HepG2 (cell line): Measurements from ENCODE around the gene DGKB. TPM values are rescaled to one million over a fixed set of nuclear protein-coding genes. Genes with fewer than 3 reads are reported as not detected.
A peak's percentile ranks its signal among the peaks of the same experiment; 100 is the strongest.

Experiments
- ATAC-seq: fragments of 200-7000 bp; cut with Tn5 transposase; 3 replicates; pipeline ENCODE4 v1.9.1; 2020; ENCODE audit warnings: mild to moderate bottlenecking, moderate library complexity
- BruUV-seq: library from RNA; stranded (reverse); fragments of 400-500 nt; replicated peaks from 2 replicates; lab custom pipeline; 2021; lab: Mats Ljungman, UMichigan
- CTCF ChIA-PET: fragments of 300-600 bp; formaldehyde crosslinking; extraction: SDS; loops from one replicate; lab custom pipeline; 2021; ENCODE audit warnings: low total read pairs, inconsistent platforms, low intra/inter-chr PET ratio; lab: Yijun Ruan, JAX
- POLR2A ChIA-PET: fragments of 350-600 bp; sonication (Branson Sonifier 250); formaldehyde crosslinking; loops from one replicate; lab custom pipeline; 2020; ENCODE audit warnings: antibody characterized with exemption, inconsistent platforms; lab: Yijun Ruan, JAX
- DNase-seq: peaks from one replicate; pipeline ENCODE4 v3.0.0-alpha.2; 2015; ENCODE audit warnings: low spot score
- FAIRE-seq: peaks from 3 replicates; lab custom pipeline; 2011; peaks lifted over from hg19 to GRCh38; lab: Jason Lieb, UNC
- H2AFZ ChIP-seq: one replicate; pipeline ENCODE4 v1.6.1; 2011; ENCODE audit warnings: low read length, inconsistent platforms
- H3K27ac ChIP-seq: fragments of 300-600 bp; 3 replicates; pipeline ENCODE4 v1.8.0; 2011; ENCODE audit warnings: mixed run types, mild to moderate bottlenecking, mixed read lengths, low read length, inconsistent platforms; ENCODE audit not compliant: insufficient read depth; ENCODE audit errors: extremely low read length
- H3K27me3 ChIP-seq, 2 experiments: fragments of 200-600 bp in 1 of 2; 2 replicates in 1 of 2; 3 replicates in 1 of 2; pipeline versions ENCODE4 v1.6.0 to v1.8.0; 2011; ENCODE audit warnings: low read length in 2 of 2, mild to moderate bottlenecking in 2 of 2, moderate library complexity in 2 of 2, inconsistent platforms in 1 of 2; ENCODE audit not compliant: insufficient read depth in 2 of 2, control insufficient read depth in 1 of 2
- H3K36me3 ChIP-seq, 2 experiments: fragments of 200-600 bp in 1 of 2; replicated peaks in 1 of 2; 2 replicates in 1 of 2; 3 replicates in 1 of 2; pipeline versions ENCODE4 v1.5.1 to v1.8.0; 2011; ENCODE audit warnings: low read length in 2 of 2, inconsistent platforms in 1 of 2; ENCODE audit not compliant: insufficient read depth in 2 of 2, control insufficient read depth in 1 of 2
- H3K4me1 ChIP-seq: 2 replicates; pipeline ENCODE4 v1.5.1; 2012; ENCODE audit warnings: low read length, inconsistent platforms; ENCODE audit not compliant: insufficient read depth
- H3K4me2 ChIP-seq: 2 replicates; pipeline ENCODE4 v1.6.0; 2011; ENCODE audit warnings: low read depth, low read length, inconsistent platforms
- H3K4me3 ChIP-seq, 3 experiments: fragments of 200-600 bp in 1 of 3; sonication (generic), shearing (Covaris generic) in 1 of 3; replicated peaks in 1 of 3; 2 replicates each; pipeline ENCODE4 v1.5.1; 2011 to 2016; ENCODE audit warnings: low read length in 3 of 3, inconsistent platforms in 2 of 3, low read depth in 2 of 3, mild to moderate bottlenecking in 2 of 3, control low read depth in 1 of 3, mixed read lengths in 1 of 3; ENCODE audit not compliant: insufficient read depth in 1 of 3
- H3K79me2 ChIP-seq: one replicate; pipeline ENCODE4 v1.6.1; 2011; ENCODE audit warnings: low read length, inconsistent platforms; ENCODE audit not compliant: insufficient read depth
- H3K9ac ChIP-seq: 2 replicates; pipeline ENCODE4 v1.6.0; 2011; ENCODE audit warnings: mild to moderate bottlenecking, low read depth, low read length, inconsistent platforms; ENCODE audit not compliant: insufficient read depth
- H3K9me3 ChIP-seq: 2 replicates; pipeline ENCODE4 v1.5.1; 2012; ENCODE audit warnings: mild to moderate bottlenecking, low read length
- H4K20me1 ChIP-seq: 2 replicates; pipeline ENCODE4 v1.6.0; 2011; ENCODE audit warnings: inconsistent platforms, mild to moderate bottlenecking, low read length, moderate library complexity; ENCODE audit not compliant: insufficient read depth
- HHEX ChIP-seq: IDR thresholded peaks from 2 replicates; pipeline ENCODE4 v1.6.1; 2016; ENCODE audit warnings: control low read depth
- MAFF ChIP-seq: IDR thresholded peaks from 2 replicates; pipeline ENCODE4 v1.6.1; 2011; ENCODE audit warnings: low read depth, low read length, improper control_type of control experiment
- MAFK ChIP-seq, 2 experiments: IDR thresholded peaks in 1 of 2; conservative IDR thresholded peaks in 1 of 2; 2 replicates each; pipeline ENCODE4 v1.6.1; 2011; ENCODE audit warnings: improper control_type of control experiment in 2 of 2, low read length in 2 of 2
- TMF1 ChIP-seq: sonication (generic); formaldehyde crosslinking; IDR thresholded peaks from 2 replicates; pipeline ENCODE4 v1.8.1; 2022; ENCODE audit warnings: low read depth, missing genetic modification reagents
- ZNF292 ChIP-seq: sonication (generic); formaldehyde crosslinking; IDR thresholded peaks from 2 replicates; pipeline ENCODE4 v1.8.1; 2022; ENCODE audit warnings: mild to moderate bottlenecking, low read depth, missing genetic modification reagents, borderline replicate concordance
- ZNF567 ChIP-seq: sonication (generic); formaldehyde crosslinking; IDR thresholded peaks from 2 replicates; pipeline ENCODE4 v1.8.1; 2023; ENCODE audit warnings: mild to moderate bottlenecking, missing genetic modification reagents, borderline replicate concordance
- ZSCAN25 ChIP-seq: sonication (generic); formaldehyde crosslinking; IDR thresholded peaks from 2 replicates; pipeline ENCODE4 v1.8.0; 2022; ENCODE audit warnings: mild to moderate bottlenecking, missing genetic modification reagents
- WGBS: methylation state at CpG from one replicate; pipeline ENCODE4 v1.1.6; 2017; ENCODE audit warnings: low lambda C conversion rate; 5-methylcytosine and 5-hydroxymethylcytosine counted together
- in situ Hi-C: cut with HindIII; loops from 2 replicates; pipeline ENCODE4 v1.10.0; 2017; ENCODE audit warnings: low pct_unique_long_range_greater_than_20kb; ENCODE audit not compliant: extremely low pct_ligation_motif_present
- intact Hi-C: fragments of 100-400 bp; cut with micrococcal nuclease; formaldehyde crosslinking; loops from one replicate; pipeline ENCODE4 v1.10.0; 2022; ENCODE audit not compliant: unreplicated experiment
- polyA plus RNA-seq, 8 experiments: library from polyadenylated mRNA; depleted of rRNA in 3 of 8; stranded (reverse) in 7 of 8; unstranded in 1 of 8; fragments of >200 nt; fragmentation: Illumina TruSeq in 4 of 8; extraction: Trizol in 4 of 8; gene quantifications; 2 replicates each; pipeline versions ENCODE4 v1.2.1 to v1.2.3, GENCODE V29; 2011 to 2016; ENCODE audit warnings: low read depth in 4 of 8, missing spikeins in 1 of 8, mixed read lengths in 1 of 8; ENCODE audit not compliant: insufficient read depth in 1 of 8
- total RNA-seq, 5 experiments: library from RNA; depleted of rRNA; stranded (reverse); fragments of >200 nt; fragmentation: Illumina TruSeq; extraction: Trizol; gene quantifications; 2 replicates each; pipeline ENCODE4 v1.2.3, GENCODE V29; 2016; ENCODE audit warnings: low read depth in 1 of 5
- TF ChIP-seq, protein P1 (sequence below): sonication (generic); formaldehyde crosslinking; IDR thresholded peaks from 2 replicates; pipeline ENCODE4 v1.4.0; 2020; ENCODE audit warnings: missing genetic modification reagents
- TF ChIP-seq, protein P2 (sequence below): sonication (generic); formaldehyde crosslinking; IDR thresholded peaks from 2 replicates; pipeline ENCODE4 v1.4.0; 2020; ENCODE audit warnings: missing genetic modification reagents, borderline replicate concordance

Gene DGKB
- total and polyA plus RNA-seq, 2 of the 13 experiments (the other 11 are each of a cell fraction or from before 2014, with no cell fraction given), result not detected

- TF ChIP-seq, protein P1, sequence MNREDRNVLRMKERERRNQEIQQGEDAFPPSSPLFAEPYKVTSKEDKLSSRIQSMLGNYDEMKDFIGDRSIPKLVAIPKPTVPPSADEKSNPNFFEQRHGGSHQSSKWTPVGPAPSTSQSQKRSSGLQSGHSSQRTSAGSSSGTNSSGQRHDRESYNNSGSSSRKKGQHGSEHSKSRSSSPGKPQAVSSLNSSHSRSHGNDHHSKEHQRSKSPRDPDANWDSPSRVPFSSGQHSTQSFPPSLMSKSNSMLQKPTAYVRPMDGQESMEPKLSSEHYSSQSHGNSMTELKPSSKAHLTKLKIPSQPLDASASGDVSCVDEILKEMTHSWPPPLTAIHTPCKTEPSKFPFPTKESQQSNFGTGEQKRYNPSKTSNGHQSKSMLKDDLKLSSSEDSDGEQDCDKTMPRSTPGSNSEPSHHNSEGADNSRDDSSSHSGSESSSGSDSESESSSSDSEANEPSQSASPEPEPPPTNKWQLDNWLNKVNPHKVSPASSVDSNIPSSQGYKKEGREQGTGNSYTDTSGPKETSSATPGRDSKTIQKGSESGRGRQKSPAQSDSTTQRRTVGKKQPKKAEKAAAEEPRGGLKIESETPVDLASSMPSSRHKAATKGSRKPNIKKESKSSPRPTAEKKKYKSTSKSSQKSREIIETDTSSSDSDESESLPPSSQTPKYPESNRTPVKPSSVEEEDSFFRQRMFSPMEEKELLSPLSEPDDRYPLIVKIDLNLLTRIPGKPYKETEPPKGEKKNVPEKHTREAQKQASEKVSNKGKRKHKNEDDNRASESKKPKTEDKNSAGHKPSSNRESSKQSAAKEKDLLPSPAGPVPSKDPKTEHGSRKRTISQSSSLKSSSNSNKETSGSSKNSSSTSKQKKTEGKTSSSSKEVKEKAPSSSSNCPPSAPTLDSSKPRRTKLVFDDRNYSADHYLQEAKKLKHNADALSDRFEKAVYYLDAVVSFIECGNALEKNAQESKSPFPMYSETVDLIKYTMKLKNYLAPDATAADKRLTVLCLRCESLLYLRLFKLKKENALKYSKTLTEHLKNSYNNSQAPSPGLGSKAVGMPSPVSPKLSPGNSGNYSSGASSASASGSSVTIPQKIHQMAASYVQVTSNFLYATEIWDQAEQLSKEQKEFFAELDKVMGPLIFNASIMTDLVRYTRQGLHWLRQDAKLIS (CRISPR knock-in tag), result no peak
- no peak for TF ChIP-seq ZNF292 (CRISPR knock-in tag)
Measured at GRCh38 chr7:14438366-14438765, 464.2 kb downstream of the DGKB start (continued).

DNA sequence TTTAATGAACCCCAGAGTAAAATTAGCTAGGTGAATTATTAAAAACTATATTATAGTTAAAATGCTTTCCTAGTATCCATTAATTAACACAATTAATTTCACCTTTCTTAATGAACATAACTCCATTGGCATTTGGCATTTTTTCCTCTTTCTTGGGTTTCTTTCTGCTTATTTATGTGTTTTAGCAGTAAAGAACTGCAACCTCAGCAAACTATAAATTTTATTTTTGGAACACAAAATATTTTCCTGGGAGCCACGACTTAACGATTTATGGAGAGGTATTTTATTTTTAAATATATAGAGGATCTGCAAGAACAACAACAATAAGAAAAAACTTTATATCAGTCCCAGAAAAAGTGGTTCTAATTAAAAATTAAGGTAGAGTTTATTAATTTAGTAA lies 465.7 kb downstream of the DGKB start:
- H3K79me2 ChIP-seq, result no peaks in the 10 kb centered on the region
- no peak overlapping the region for H3K4me2 ChIP-seq
- no peak overlapping the region for H3K27ac ChIP-seq
- under 1% methylated on average over 2 of the region's 2 CpGs for WGBS
- H3K36me3 ChIP-seq, result no peaks in the 10 kb centered on the region
- H3K4me1 ChIP-seq, result no peaks in the 10 kb centered on the region
- DNase-seq (no peak), ATAC-seq (no peak), FAIRE-seq (no peak)
- H3K9ac ChIP-seq, result no peak overlapping the region
- BruUV-seq, result no TSS peak
- intact Hi-C loops (no loop called here), in situ Hi-C loops (no loop called here)
- ChIA-PET CTCF (no interaction called here), POLR2A (no interaction called here)
- H3K27me3 ChIP-seq, result no peaks in the 10 kb centered on the region
- TF ChIP-seq MAFF, result peak; percentile 61
- no peak for TF ChIP-seq HHEX (CRISPR knock-in tag)
- no peak for TF ChIP-seq ZNF567 (CRISPR knock-in tag)
- no peak for TF ChIP-seq ZSCAN25 (CRISPR knock-in tag)
- TF ChIP-seq, protein P2, sequence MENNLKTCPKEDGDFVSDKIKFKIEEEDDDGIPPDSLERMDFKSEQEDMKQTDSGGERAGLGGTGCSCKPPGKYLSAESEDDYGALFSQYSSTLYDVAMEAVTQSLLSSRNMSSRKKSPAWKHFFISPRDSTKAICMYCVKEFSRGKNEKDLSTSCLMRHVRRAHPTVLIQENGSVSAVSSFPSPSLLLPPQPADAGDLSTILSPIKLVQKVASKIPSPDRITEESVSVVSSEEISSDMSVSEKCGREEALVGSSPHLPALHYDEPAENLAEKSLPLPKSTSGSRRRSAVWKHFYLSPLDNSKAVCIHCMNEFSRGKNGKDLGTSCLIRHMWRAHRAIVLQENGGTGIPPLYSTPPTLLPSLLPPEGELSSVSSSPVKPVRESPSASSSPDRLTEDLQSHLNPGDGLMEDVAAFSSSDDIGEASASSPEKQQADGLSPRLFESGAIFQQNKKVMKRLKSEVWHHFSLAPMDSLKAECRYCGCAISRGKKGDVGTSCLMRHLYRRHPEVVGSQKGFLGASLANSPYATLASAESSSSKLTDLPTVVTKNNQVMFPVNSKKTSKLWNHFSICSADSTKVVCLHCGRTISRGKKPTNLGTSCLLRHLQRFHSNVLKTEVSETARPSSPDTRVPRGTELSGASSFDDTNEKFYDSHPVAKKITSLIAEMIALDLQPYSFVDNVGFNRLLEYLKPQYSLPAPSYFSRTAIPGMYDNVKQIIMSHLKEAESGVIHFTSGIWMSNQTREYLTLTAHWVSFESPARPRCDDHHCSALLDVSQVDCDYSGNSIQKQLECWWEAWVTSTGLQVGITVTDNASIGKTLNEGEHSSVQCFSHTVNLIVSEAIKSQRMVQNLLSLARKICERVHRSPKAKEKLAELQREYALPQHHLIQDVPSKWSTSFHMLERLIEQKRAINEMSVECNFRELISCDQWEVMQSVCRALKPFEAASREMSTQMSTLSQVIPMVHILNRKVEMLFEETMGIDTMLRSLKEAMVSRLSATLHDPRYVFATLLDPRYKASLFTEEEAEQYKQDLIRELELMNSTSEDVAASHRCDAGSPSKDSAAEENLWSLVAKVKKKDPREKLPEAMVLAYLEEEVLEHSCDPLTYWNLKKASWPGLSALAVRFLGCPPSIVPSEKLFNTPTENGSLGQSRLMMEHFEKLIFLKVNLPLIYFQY (CRISPR knock-in tag), result no peak
- peak in 1 of 2 experiments; percentile 79; a peak in 3 of 4 replicates for TF ChIP-seq MAFK (conservative IDR thresholded peaks at IDR 0.05 in 1 of 2, IDR thresholded peaks at IDR 0.05 in 1 of 2; ENCODE audit: low read length in 2 of 2)
- TF ChIP-seq TMF1 (CRISPR knock-in tag), result no peak
- H3K9me3 ChIP-seq, result peaks cover 80% of the 10 kb centered on the region
- no peak overlapping the region for H3K4me3 ChIP-seq
- no peaks in the 10 kb centered on the region for H4K20me1 ChIP-seq
- no peak overlapping the region for H2AFZ ChIP-seq
